ENCODE results near the gene PPFIA3. TPM values are rescaled to one million over a fixed set of nuclear protein-coding genes. Genes with fewer than 3 reads are reported as not detected.

The PPFIA3 gene
- total RNA-seq, 1 experiment from 2014 or later = 56.3 TPM

- intact Hi-C loops (cut with micrococcal nuclease) = loop anchor here (5.0 kb wide), 1 partner anchor 109 kb away; no protein-coding TSS in a partner anchor
- Histone ChIP-seq H3K9me3 (ENCODE audit: low read length) (no peaks in the 10 kb centered on the region), H3K79me2 (ENCODE audit: low read length) (peaks cover 27% of the 10 kb centered on the region), H3K27me3 (ENCODE audit: low read length) (no peaks in the 10 kb centered on the region), H3K9me2 (replicated peaks; ENCODE audit: low read length) (no peaks in the 10 kb centered on the region), H3K4me2 (ENCODE audit: low read length) (no peak overlapping the region), H3F3A (ENCODE audit: low read length, unreplicated experiment) (peaks cover 6% of the 10 kb centered on the region), H4K20me1 (ENCODE audit: low read length) (peaks cover 19% of the 10 kb centered on the region), H3K4me3 (ENCODE audit: low read length) (no peak overlapping the region), H3K27ac (ENCODE audit: low read length) (no peak overlapping the region), H3K4me1 (ENCODE audit: insufficient read depth, low read length) (peaks cover 8% of the 10 kb centered on the region), H2AFZ (ENCODE audit: low read length) (no peak overlapping the region), H3K9ac (ENCODE audit: low read length) (no peak overlapping the region), H3K36me3 (ENCODE audit: low read depth, low read length) (peaks cover 37% of the 10 kb centered on the region)
- DNase-seq (no peak), ATAC-seq (no peak)
- ChIA-PET CTCF (interaction anchor here (1.6 kb wide), 1 partner anchor 29 kb away, joined by 16 read pairs; no protein-coding TSS in a partner anchor), POLR2A (ENCODE audit: unreplicated experiment) (no interaction called here)
- TF ChIP-seq EZH2 (IDR thresholded peaks at IDR 0.05; ENCODE audit: low read length, unreplicated experiment) = no peak
- TF ChIP-seq, protein P1, sequence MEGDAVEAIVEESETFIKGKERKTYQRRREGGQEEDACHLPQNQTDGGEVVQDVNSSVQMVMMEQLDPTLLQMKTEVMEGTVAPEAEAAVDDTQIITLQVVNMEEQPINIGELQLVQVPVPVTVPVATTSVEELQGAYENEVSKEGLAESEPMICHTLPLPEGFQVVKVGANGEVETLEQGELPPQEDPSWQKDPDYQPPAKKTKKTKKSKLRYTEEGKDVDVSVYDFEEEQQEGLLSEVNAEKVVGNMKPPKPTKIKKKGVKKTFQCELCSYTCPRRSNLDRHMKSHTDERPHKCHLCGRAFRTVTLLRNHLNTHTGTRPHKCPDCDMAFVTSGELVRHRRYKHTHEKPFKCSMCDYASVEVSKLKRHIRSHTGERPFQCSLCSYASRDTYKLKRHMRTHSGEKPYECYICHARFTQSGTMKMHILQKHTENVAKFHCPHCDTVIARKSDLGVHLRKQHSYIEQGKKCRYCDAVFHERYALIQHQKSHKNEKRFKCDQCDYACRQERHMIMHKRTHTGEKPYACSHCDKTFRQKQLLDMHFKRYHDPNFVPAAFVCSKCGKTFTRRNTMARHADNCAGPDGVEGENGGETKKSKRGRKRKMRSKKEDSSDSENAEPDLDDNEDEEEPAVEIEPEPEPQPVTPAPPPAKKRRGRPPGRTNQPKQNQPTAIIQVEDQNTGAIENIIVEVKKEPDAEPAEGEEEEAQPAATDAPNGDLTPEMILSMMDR (conservative IDR thresholded peaks at IDR 0.05; ENCODE audit: low read depth, low read length) = no peak
- TF ChIP-seq EZH2phosphoT487 (IDR thresholded peaks at IDR 0.05; ENCODE audit: borderline replicate concordance, low read length) = no peak
- no TSS peak for BruUV-seq (replicated peaks)
Measured at GRCh38 chr19:49098795-49099194, 20.5 kb upstream of the PPFIA3 start.

DNA sequence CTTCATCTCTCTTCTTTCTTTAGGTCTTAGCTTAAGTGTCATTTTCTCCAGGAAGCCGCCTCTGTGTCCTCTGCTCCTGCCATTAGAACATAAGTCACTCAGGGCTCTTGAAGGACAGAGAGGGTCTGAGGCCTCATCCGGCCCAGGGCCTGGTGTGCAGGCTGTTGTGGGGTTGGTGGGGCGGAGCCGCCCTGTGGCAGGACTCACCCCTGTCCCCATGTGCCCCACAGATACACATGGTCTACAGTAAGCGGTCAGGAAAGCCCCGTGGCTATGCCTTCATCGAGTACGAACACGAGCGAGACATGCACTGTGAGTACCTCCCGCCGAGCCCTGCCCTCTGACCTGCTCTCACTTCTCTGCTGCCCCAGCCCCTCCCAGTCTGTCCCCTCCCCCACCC is 18.2 kb upstream of the PPFIA3 start:
- TF ChIP-seq EZH2phosphoT487 (IDR thresholded peaks at IDR 0.05; ENCODE audit: borderline replicate concordance, low read length) = no peak
- TF ChIP-seq, protein P1 (conservative IDR thresholded peaks at IDR 0.05; ENCODE audit: low read depth, low read length) = no peak
- TF ChIP-seq EZH2 (IDR thresholded peaks at IDR 0.05; ENCODE audit: low read length, unreplicated experiment) = no peak
- Histone ChIP-seq H3K9me3 (ENCODE audit: low read length) (no peaks in the 10 kb centered on the region), H3K27me3 (ENCODE audit: low read length) (no peaks in the 10 kb centered on the region), H3K27ac (ENCODE audit: low read length) (no peak overlapping the region), H3K79me2 (ENCODE audit: low read length) (peaks cover 8% of the 10 kb centered on the region), H3K9ac (ENCODE audit: low read length) (no peak overlapping the region), H3F3A (ENCODE audit: low read length, unreplicated experiment) (peaks cover 6% of the 10 kb centered on the region), H4K20me1 (ENCODE audit: low read length) (peaks cover 12% of the 10 kb centered on the region), H3K4me1 (ENCODE audit: insufficient read depth, low read length) (peaks cover 8% of the 10 kb centered on the region), H3K36me3 (ENCODE audit: low read depth, low read length) (peaks cover 41% of the 10 kb centered on the region), H3K4me3 (ENCODE audit: low read length) (no peak overlapping the region), H2AFZ (ENCODE audit: low read length) (no peak overlapping the region), H3K4me2 (ENCODE audit: low read length) (no peak overlapping the region), H3K9me2 (replicated peaks; ENCODE audit: low read length) (no peaks in the 10 kb centered on the region)
- intact Hi-C loops (cut with micrococcal nuclease) = no loop called here
- DNase-seq = no peak
- ATAC-seq = no peak
- ChIA-PET CTCF (no interaction called here), POLR2A (ENCODE audit: unreplicated experiment) (no interaction called here)
- no TSS peak for BruUV-seq (replicated peaks)

GRCh38 chr19:49102303-49102702 is 17.0 kb upstream of the PPFIA3 start:
- no peak for DNase-seq
- H3K4me2 ChIP-seq (ENCODE audit: low read length) = no peak overlapping the region
- peaks cover 8% of the 10 kb centered on the region for H3K79me2 ChIP-seq (ENCODE audit: low read length)
- H3K9me2 ChIP-seq (replicated peaks; ENCODE audit: low read length) = no peaks in the 10 kb centered on the region
- H3K27me3 ChIP-seq (ENCODE audit: low read length) = no peaks in the 10 kb centered on the region
- POLR2A ChIA-PET (ENCODE audit: unreplicated experiment) = no interaction called here
- H3K36me3 ChIP-seq (ENCODE audit: low read depth, low read length) = peaks cover 49% of the 10 kb centered on the region
- no peak overlapping the region for H3K27ac ChIP-seq (ENCODE audit: low read length)
- TF ChIP-seq EZH2phosphoT487 (IDR thresholded peaks at IDR 0.05; ENCODE audit: borderline replicate concordance, low read length) (no peak), EZH2 (IDR thresholded peaks at IDR 0.05; ENCODE audit: low read length, unreplicated experiment) (no peak)
- TF ChIP-seq, protein P1 (conservative IDR thresholded peaks at IDR 0.05; ENCODE audit: low read depth, low read length) = no peak
- H4K20me1 ChIP-seq (ENCODE audit: low read length) = peaks cover 8% of the 10 kb centered on the region
- no peak overlapping the region for H2AFZ ChIP-seq (ENCODE audit: low read length)
- no peak overlapping the region for H3K9ac ChIP-seq (ENCODE audit: low read length)
- no peak for ATAC-seq
- CTCF ChIA-PET = no interaction called here
- no peak overlapping the region for H3K4me3 ChIP-seq (ENCODE audit: low read length)
- H3K4me1 ChIP-seq (ENCODE audit: insufficient read depth, low read length) = peaks cover 4% of the 10 kb centered on the region
- BruUV-seq (replicated peaks) = no TSS peak
- intact Hi-C loops (cut with micrococcal nuclease) = no loop called here
- no peaks in the 10 kb centered on the region for H3K9me3 ChIP-seq (ENCODE audit: low read length)
- peaks cover 3% of the 10 kb centered on the region for H3F3A ChIP-seq (ENCODE audit: low read length, unreplicated experiment)

Measured in PC-3 (cell line).